ENCODE measurements around the gene MGMT. TPM values are rescaled to one million over a fixed set of nuclear protein-coding genes. Genes with fewer than 3 reads are reported as not detected.

MGMT gene
- total and polyA plus RNA-seq, 9 of the 15 experiments (the other 6 are each of a cell fraction or from before 2014, with no cell fraction given): 0.03 to 0.29 (median 0.11) TPM; not detected in 4

- Histone ChIP-seq H3K9ac (ENCODE audit: insufficient read depth in 1 of 2, low read depth in 2 of 2, low read length in 2 of 2) (no peak overlapping the region), H3K4me3 (no peak overlapping the region), H4K20me1 (replicated peaks; ENCODE audit: control insufficient read depth, insufficient read depth, low read length) (no peaks in the 10 kb centered on the region), H3K4me1 (replicated peaks in 1 of 2; ENCODE audit: control insufficient read depth in 2 of 2, insufficient read depth in 2 of 2, low read length in 2 of 2) (no peaks in the 10 kb centered on the region), H3K79me2 (ENCODE audit: control insufficient read depth, insufficient read depth, low read length) (no peaks in the 10 kb centered on the region), H3K4me2 (ENCODE audit: insufficient read depth, low read length) (no peak overlapping the region), H3K9me3 (replicated peaks; ENCODE audit: control insufficient read depth, insufficient read depth, low read depth, low read length) (no peaks in the 10 kb centered on the region), H3K9me1 (ENCODE audit: control insufficient read depth, insufficient read depth, low read length) (no peaks in the 10 kb centered on the region), H3K27me3 (ENCODE audit: control insufficient read depth in 2 of 2, insufficient read depth in 2 of 2, low read length in 2 of 2) (peaks cover 0 to 4% of the 10 kb centered on the region in 2 experiments; a peak in 1 of 5 replicates), H3K36me3 (ENCODE audit: control insufficient read depth, insufficient read depth, low read length) (no peaks in the 10 kb centered on the region), H3K27ac (ENCODE audit: extremely low read depth, low read depth, low read length) (no peak overlapping the region), H2AFZ (ENCODE audit: low read depth, low read length) (no peak overlapping the region)
- CTCF ChIA-PET (ENCODE audit: low intra/inter-chr PET ratio): no interaction called here
- no TSS peak for BruUV-seq (replicated peaks)
- ATAC-seq (no peak), DNase-seq (ENCODE audit: extremely low read depth in 1 of 4, low spot score in 3 of 4) (no peak), FAIRE-seq (no peak)
- TF ChIP-seq ZNF41 (CRISPR knock-in tag; conservative IDR thresholded peaks at IDR 0.05) (no peak), SAFB2 (IDR thresholded peaks at IDR 0.05; ENCODE audit: borderline replicate concordance, low read depth, low read length, severe bottlenecking) (no peak)
- intact Hi-C loops (cut with micrococcal nuclease): no loop called here
- in situ Hi-C loops (cut with MboI): no loop called here
- POLR2A ChIA-PET: no interaction called here
- WGBS (ENCODE audit: insufficient coverage, low coverage, missing lambda C conversion rate): 0% methylated on average over 4 of the region's 5 CpGs
Measured at GRCh38 chr10:129660569-129660968, 193.5 kb downstream of the MGMT start.

GRCh38 chr10:129662426-129662825, 195.4 kb downstream of the MGMT start:
- intact Hi-C loops (cut with micrococcal nuclease): no loop called here
- H3K4me1 ChIP-seq (replicated peaks in 1 of 2; ENCODE audit: control insufficient read depth in 2 of 2, insufficient read depth in 2 of 2, low read length in 2 of 2): no peaks in the 10 kb centered on the region
- H4K20me1 ChIP-seq (replicated peaks; ENCODE audit: control insufficient read depth, insufficient read depth, low read length): no peaks in the 10 kb centered on the region
- H3K36me3 ChIP-seq (ENCODE audit: control insufficient read depth, insufficient read depth, low read length): no peaks in the 10 kb centered on the region
- H3K9me3 ChIP-seq (replicated peaks; ENCODE audit: control insufficient read depth, insufficient read depth, low read depth, low read length): no peaks in the 10 kb centered on the region
- no peak overlapping the region for H3K4me2 ChIP-seq (ENCODE audit: insufficient read depth, low read length)
- no peak for FAIRE-seq
- 0% methylated on average over 5 of the region's 5 CpGs for WGBS (ENCODE audit: insufficient coverage, low coverage, missing lambda C conversion rate)
- no peak overlapping the region for H2AFZ ChIP-seq (ENCODE audit: low read depth, low read length)
- no peaks in the 10 kb centered on the region for H3K79me2 ChIP-seq (ENCODE audit: control insufficient read depth, insufficient read depth, low read length)
- H3K4me3 ChIP-seq: no peak overlapping the region
- ATAC-seq: no peak
- H3K9me1 ChIP-seq (ENCODE audit: control insufficient read depth, insufficient read depth, low read length): no peaks in the 10 kb centered on the region
- POLR2A ChIA-PET: no interaction called here
- no peak overlapping the region for H3K27ac ChIP-seq (ENCODE audit: extremely low read depth, low read depth, low read length)
- no peak overlapping the region for H3K9ac ChIP-seq (ENCODE audit: insufficient read depth in 1 of 2, low read depth in 2 of 2, low read length in 2 of 2)
- H3K27me3 ChIP-seq (ENCODE audit: control insufficient read depth in 2 of 2, insufficient read depth in 2 of 2, low read length in 2 of 2): peaks cover 0 to 4% of the 10 kb centered on the region in 2 experiments; a peak in 1 of 5 replicates
- in situ Hi-C loops (cut with MboI): no loop called here
- no TSS peak for BruUV-seq (replicated peaks)
- CTCF ChIA-PET (ENCODE audit: low intra/inter-chr PET ratio): no interaction called here
- TF ChIP-seq HNRNPK (IDR thresholded peaks at IDR 0.05; ENCODE audit: low read depth, low read length, poor library complexity, severe bottlenecking) (no peak), KAT2B (IDR thresholded peaks at IDR 0.05; ENCODE audit: low read depth, low read length) (no peak)
- no peak for DNase-seq (ENCODE audit: extremely low read depth in 1 of 4, low spot score in 3 of 4)

Data from K562 (cell line).